C4-2B (cell line): ENCODE results near the gene C20orf144.

Experiments used
- CTCF ChIP-seq: fragments of 450-650 bp; conservative IDR thresholded peaks from 2 replicates; pipeline ENCODE4 v1.5.1; 2017; ENCODE audit warnings: mild to moderate bottlenecking
- ZFX ChIP-seq: fragments of 450-650 bp; IDR thresholded peaks from 2 replicates; pipeline ENCODE4 v1.6.1; 2017

- no peak for TF ChIP-seq CTCF
- TF ChIP-seq ZFX = no peak; the same call in 1 of the 2 replicates
These were observed 1.3 kb downstream of the C20orf144 start for GRCh38 chr20:33663161-33664084.
